HepG2 (cell line): ENCODE results near the gene EOGT. TPM values are rescaled to one million over a fixed set of nuclear protein-coding genes. Genes with fewer than 3 reads are reported as not detected.

ENCODE experiments used
- DNMT1 ChIP-seq: sonication (generic); formaldehyde crosslinking; IDR thresholded peaks from 2 replicates; pipeline ENCODE4 v1.5.1; 2020; ENCODE audit warnings: mild to moderate bottlenecking, missing genetic modification reagents
- HIC2 ChIP-seq: sonication (generic); formaldehyde crosslinking; IDR thresholded peaks from 2 replicates; pipeline ENCODE4 v1.9.0; 2022; ENCODE audit warnings: low read depth, missing genetic modification reagents
- HIVEP1 ChIP-seq: sonication (generic); formaldehyde crosslinking; IDR thresholded peaks from 2 replicates; pipeline ENCODE4 v1.4.0; 2020; ENCODE audit warnings: mild to moderate bottlenecking, missing genetic modification reagents
- PRDM15 ChIP-seq: sonication (generic); formaldehyde crosslinking; IDR thresholded peaks from 2 replicates; pipeline ENCODE4 v1.4.0; 2020; ENCODE audit warnings: missing genetic modification reagents
- RNF219 ChIP-seq: sonication (generic); formaldehyde crosslinking; IDR thresholded peaks from 2 replicates; pipeline ENCODE4 v1.5.0; 2020; ENCODE audit warnings: mild to moderate bottlenecking, missing genetic modification reagents
- SRSF1 ChIP-seq: fragments of 200-400 bp; formaldehyde crosslinking; optimal IDR thresholded peaks from 2 replicates; pipeline ENCODE3; 2017; ENCODE audit warnings: mild to moderate bottlenecking, low read depth, low read length, moderate library complexity
- TSC22D2 ChIP-seq: sonication (generic); formaldehyde crosslinking; IDR thresholded peaks from 2 replicates; pipeline ENCODE4 v1.5.1; 2020; ENCODE audit warnings: missing genetic modification reagents, mild to moderate bottlenecking, borderline replicate concordance
- UBTF ChIP-seq: sonication (generic); formaldehyde crosslinking; IDR thresholded peaks from 2 replicates; pipeline ENCODE4 v1.4.0; 2020; ENCODE audit warnings: mild to moderate bottlenecking, missing genetic modification reagents
- ZNF10 ChIP-seq: sonication (generic); formaldehyde crosslinking; IDR thresholded peaks from 2 replicates; pipeline ENCODE4 v1.4.0; 2020; ENCODE audit warnings: mild to moderate bottlenecking, low read depth, missing genetic modification reagents, borderline replicate concordance
- ZNF224 ChIP-seq: sonication (generic); formaldehyde crosslinking; IDR thresholded peaks from 2 replicates; pipeline ENCODE4 v1.5.0; 2020; ENCODE audit warnings: mild to moderate bottlenecking, missing genetic modification reagents
- ZNF253 ChIP-seq: sonication (generic); formaldehyde crosslinking; IDR thresholded peaks from 2 replicates; pipeline ENCODE4 v1.8.0; 2022; ENCODE audit warnings: mild to moderate bottlenecking, missing genetic modification reagents, borderline replicate concordance
- ZNF335 ChIP-seq: sonication (generic); formaldehyde crosslinking; IDR thresholded peaks from 2 replicates; pipeline ENCODE4 v1.4.0; 2020; ENCODE audit warnings: missing genetic modification reagents
- ZNF503 ChIP-seq: sonication (generic); formaldehyde crosslinking; IDR thresholded peaks from 2 replicates; pipeline ENCODE4 v1.4.0; 2020; ENCODE audit warnings: missing genetic modification reagents
- ZNF615 ChIP-seq: sonication (generic); formaldehyde crosslinking; IDR thresholded peaks from 2 replicates; pipeline ENCODE4 v1.5.0; 2020; ENCODE audit warnings: mild to moderate bottlenecking, missing genetic modification reagents, borderline replicate concordance
- polyA plus RNA-seq, 8 experiments: library from polyadenylated mRNA; depleted of rRNA in 3 of 8; stranded (reverse) in 7 of 8; unstranded in 1 of 8; fragments of >200 nt; fragmentation: Illumina TruSeq in 4 of 8; extraction: Trizol in 4 of 8; gene quantifications; 2 replicates each; pipeline versions ENCODE4 v1.2.1 to v1.2.3, GENCODE V29; 2011 to 2016; ENCODE audit warnings: low read depth in 4 of 8, missing spikeins in 1 of 8, mixed read lengths in 1 of 8; ENCODE audit not compliant: insufficient read depth in 1 of 8
- total RNA-seq, 5 experiments: library from RNA; depleted of rRNA; stranded (reverse); fragments of >200 nt; fragmentation: Illumina TruSeq; extraction: Trizol; gene quantifications; 2 replicates each; pipeline ENCODE4 v1.2.3, GENCODE V29; 2016; ENCODE audit warnings: low read depth in 1 of 5

Gene EOGT
- total and polyA plus RNA-seq, 2 of the 13 experiments (the other 11 are each of a cell fraction or from before 2014, with no cell fraction given), result 4.5 to 18.6 TPM

- TF ChIP-seq ZNF503 (peak; percentile 74), TSC22D2 (peak; percentile 70; the same call in 1 of the 2 replicates), ZNF615 (0 out of 2 replicates have a peak, but pooled peaks have one; percentile 70), RNF219 (CRISPR knock-in tag) (no peak; the same call in 1 of the 2 replicates), UBTF (peak; percentile 99), PRDM15 (peak; percentile 61; the same call in 1 of the 2 replicates), HIVEP1 (CRISPR knock-in tag) (peak; percentile 79), ZNF335 (CRISPR knock-in tag) (no peak), ZNF253 (CRISPR knock-in tag) (no peak), ZNF10 (no peak), ZNF224 (CRISPR knock-in tag) (peak; percentile 27; the same call in 1 of the 2 replicates), DNMT1 (CRISPR knock-in tag) (no peak), HIC2 (no peak; the same call in 1 of the 2 replicates), SRSF1 (peak; percentile 63)
Measured at GRCh38 chr3:69013253-69014021, at the start of gene EOGT (continued).
